A549 (cell line): ENCODE data around the gene KRT27. TPM values are rescaled to one million over a fixed set of nuclear protein-coding genes. Genes with fewer than 3 reads are reported as not detected.
A peak's percentile ranks its signal among the peaks of the same experiment; 100 is the strongest.

Source experiments
- ATAC-seq, 2 experiments: fragments of 200-7000 bp in 1 of 2; fragments of >200 bp in 1 of 2; cut with Nextera tagmentation in 1 of 2; cut with Tn5 transposase in 1 of 2; 3 replicates each; pipeline versions ENCODE4 v1.8.0 to v1.9.1; 2018 to 2020; ENCODE audit warnings: mild to moderate bottlenecking in 1 of 2, moderate library complexity in 1 of 2
- CTCF ChIA-PET: fragments of 300-600 bp; sonication (Branson Sonifier 250); formaldehyde crosslinking; extraction: SDS; loops from one replicate; lab custom pipeline; 2021; ENCODE audit warnings: antibody characterized with exemption, inconsistent platforms; lab: Yijun Ruan, JAX
- POLR2A ChIA-PET: fragments of 350-600 bp; formaldehyde crosslinking; extraction: SDS; loops from one replicate; lab custom pipeline; 2021; ENCODE audit warnings: antibody characterized with exemption, inconsistent platforms; lab: Yijun Ruan, JAX
- DNase-seq, 2 experiments: peaks; one replicate each; pipeline versions ENCODE4 v3.0.0 to v3.0.0-alpha.2; 2011 to 2016; ENCODE audit warnings: low read depth in 1 of 2, low spot score in 1 of 2
- FAIRE-seq: peaks from 2 replicates; lab custom pipeline; 2011; peaks lifted over from hg19 to GRCh38; lab: Jason Lieb, UNC
- H3K27ac ChIP-seq, 2 experiments: fragments of >200 bp; sonication (Bioruptor Twin); formaldehyde crosslinking; 3 replicates each; pipeline ENCODE4 v1.5.1; 2016 to 2017
- H3K4me1 ChIP-seq: fragments of >200 bp; sonication (Bioruptor Twin); formaldehyde crosslinking; 3 replicates; pipeline ENCODE4 v1.6.1; 2016
- H3K4me2 ChIP-seq: fragments of >200 bp; sonication (Bioruptor Twin); formaldehyde crosslinking; 3 replicates; pipeline ENCODE4 v1.6.1; 2016
- H3K4me3 ChIP-seq: fragments of >200 bp; sonication (Bioruptor Twin); formaldehyde crosslinking; 3 replicates; pipeline ENCODE4 v1.5.1; 2016
- H3K9me3 ChIP-seq: fragments of >200 bp; sonication (Bioruptor Twin); formaldehyde crosslinking; 3 replicates; pipeline ENCODE4 v1.6.1; 2016
- BHLHE40 ChIP-seq: IDR thresholded peaks from 2 replicates; pipeline ENCODE4 v1.6.1; 2012; ENCODE audit warnings: low read depth, low read length, inconsistent platforms
- CBX8 ChIP-seq: fragments of 200-600 bp; sonication (generic); IDR thresholded peaks from 2 replicates; pipeline ENCODE4 v1.6.1; 2016
- CEBPB ChIP-seq, 2 experiments: fragments of >200 bp in 1 of 2; sonication (Bioruptor Twin) in 1 of 2; formaldehyde crosslinking in 1 of 2; IDR thresholded peaks; 2 replicates each; pipeline ENCODE4 v1.6.1; 2012 to 2016
- CHD4 ChIP-seq: fragments of 200-600 bp; sonication (generic); IDR thresholded peaks from 2 replicates; pipeline ENCODE4 v1.6.1; 2016; ENCODE audit warnings: antibody characterized with exemption, mild to moderate bottlenecking, borderline replicate concordance
- EP300 ChIP-seq, 2 experiments: fragments of >200 bp; sonication (Bioruptor Twin); formaldehyde crosslinking; IDR thresholded peaks; 2 replicates in 1 of 2; 3 replicates in 1 of 2; pipeline ENCODE4 v1.6.1; 2016 to 2017
- FOXS1 ChIP-seq: fragments of 250-450 bp; sonication (Bioruptor Pico); IDR thresholded peaks from 2 replicates; pipeline ENCODE4 v1.5.0; 2020; ENCODE audit warnings: mild to moderate bottlenecking, moderate library complexity
- GATA3 ChIP-seq: IDR thresholded peaks from 2 replicates; pipeline ENCODE4 v1.6.1; 2012; ENCODE audit warnings: borderline replicate concordance
- HDAC2 ChIP-seq: fragments of 200-600 bp; sonication (generic); IDR thresholded peaks from 2 replicates; pipeline ENCODE4 v1.6.1; 2016
- HOXB13 ChIP-seq: fragments of 250-450 bp; sonication (Bioruptor Pico); IDR thresholded peaks from 2 replicates; pipeline ENCODE4 v1.5.0; 2020; ENCODE audit warnings: low read depth, mild to moderate bottlenecking, moderate library complexity
- HOXB5 ChIP-seq: fragments of 250-450 bp; sonication (Bioruptor Pico); IDR thresholded peaks from 2 replicates; pipeline ENCODE4 v1.5.0; 2020; ENCODE audit warnings: mild to moderate bottlenecking, moderate library complexity
- MAFK ChIP-seq: fragments of 450-650 bp; IDR thresholded peaks from 2 replicates; pipeline ENCODE4 v1.6.1; 2014; ENCODE audit not compliant: partially characterized antibody
- MAZ ChIP-seq: fragments of 150-350 bp; IDR thresholded peaks from 2 replicates; pipeline ENCODE4 v1.6.1; 2014; ENCODE audit warnings: antibody characterized with exemption, low read depth, low read length, borderline replicate concordance
- PHF8 ChIP-seq: fragments of 200-600 bp; sonication (generic); IDR thresholded peaks from 2 replicates; pipeline ENCODE4 v1.6.1; 2016; ENCODE audit warnings: low read depth, mild to moderate bottlenecking, antibody characterized with exemption, moderate library complexity, borderline replicate concordance
- RAD21 ChIP-seq, 2 experiments: fragments of >200 bp in 1 of 2; sonication (Bioruptor Twin) in 1 of 2; formaldehyde crosslinking in 1 of 2; IDR thresholded peaks in 1 of 2; conservative IDR thresholded peaks in 1 of 2; 2 replicates in 1 of 2; 3 replicates in 1 of 2; pipeline ENCODE4 v1.6.1; 2012 to 2018; ENCODE audit warnings: inconsistent platforms in 1 of 2
- RCOR1 ChIP-seq: fragments of 150-350 bp; IDR thresholded peaks from 2 replicates; pipeline ENCODE4 v1.6.1; 2014; ENCODE audit warnings: antibody characterized with exemption, low read length, low read depth
- RNF2 ChIP-seq: fragments of 200-600 bp; sonication (generic); IDR thresholded peaks from 2 replicates; pipeline ENCODE4 v1.6.1; 2016; ENCODE audit warnings: low read depth, mild to moderate bottlenecking, antibody characterized with exemption, moderate library complexity, borderline replicate concordance
- ZC3H11A ChIP-seq: fragments of 450-650 bp; IDR thresholded peaks from 2 replicates; pipeline ENCODE4 v1.6.1; 2014; ENCODE audit warnings: antibody characterized with exemption, mild to moderate bottlenecking
- ZNF302 ChIP-seq: fragments of 250-450 bp; sonication (Bioruptor Pico); IDR thresholded peaks from 2 replicates; pipeline ENCODE4 v1.9.0; 2021; ENCODE audit warnings: inconsistent platforms, mild to moderate bottlenecking, moderate library complexity
- WGBS: methylation state at CpG from one replicate; pipeline ENCODE4 v1.1.6; 2017; ENCODE audit errors: missing lambda C conversion rate; 5-methylcytosine and 5-hydroxymethylcytosine counted together
- polyA plus RNA-seq, 4 experiments: library from polyadenylated mRNA; depleted of rRNA in 3 of 4; stranded (reverse); fragments of >200 nt; fragmentation: RNase III in 1 of 4; extraction: RNeasy Plus Mini Kit Qiagen cat#74134 plus additional on column Dnase treatment in 1 of 4; gene quantifications; 2 replicates in 3 of 4; 3 replicates in 1 of 4; pipeline ENCODE4 v1.2.3, GENCODE V29; 2011 to 2017
- TF ChIP-seq, protein P1 (sequence below): IDR thresholded peaks from 2 replicates; pipeline ENCODE4 v1.6.1; 2012
- TF ChIP-seq, protein P2 (sequence below): IDR thresholded peaks from 2 replicates; pipeline ENCODE4 v1.6.1; 2012; ENCODE audit warnings: low read depth, borderline replicate concordance
- TF ChIP-seq, protein P3 (sequence below): fragments of 200-600 bp; sonication (generic); IDR thresholded peaks from 2 replicates; pipeline ENCODE4 v1.6.1; 2016; ENCODE audit warnings: antibody characterized with exemption, mild to moderate bottlenecking, moderate library complexity
- TF ChIP-seq, protein P4 (sequence below): fragments of 450-650 bp; IDR thresholded peaks from 2 replicates; pipeline ENCODE4 v1.6.1; 2014; ENCODE audit warnings: antibody characterized with exemption
- TF ChIP-seq, protein P5 (sequence below): fragments of 150-350 bp; IDR thresholded peaks from 2 replicates; pipeline ENCODE4 v1.6.1; 2014; ENCODE audit warnings: low read depth, mild to moderate bottlenecking, low read length

KRT27 gene
- polyA plus RNA-seq, 2 of the 4 experiments (the other 2 are of a cell fraction) = not detected

DNA sequence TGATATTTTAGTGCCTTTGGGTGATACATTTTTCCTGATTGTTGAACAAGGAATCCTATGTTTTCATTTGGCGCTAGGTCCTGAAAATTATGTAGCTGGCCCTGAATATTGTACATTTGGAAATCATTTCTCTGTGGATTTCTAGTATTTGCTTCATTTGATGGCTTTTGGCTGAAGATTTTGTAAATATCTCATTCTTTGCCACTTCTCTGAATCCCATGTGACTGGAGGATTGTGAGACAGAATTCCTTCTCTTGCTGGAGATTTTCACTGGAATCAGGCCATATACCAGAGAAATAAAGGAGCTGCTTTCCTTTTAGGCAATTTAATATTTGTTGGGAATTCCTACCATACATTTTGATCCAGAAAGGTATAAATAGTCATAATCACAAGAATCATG, 8.8 kb upstream of the KRT27 start:
- DNase-seq = no peak
- ChIA-PET POLR2A (no interaction called here), CTCF (interaction anchor here (0.7 to 11.5 kb wide), 29 partner anchors 10 to 857 kb away, joined by 3 to 304 read pairs (median 4); partner anchors contain the start of genes KRT27 and SMARCE1)
- H3K4me2 ChIP-seq = no peak overlapping the region
- no peak overlapping the region for H3K4me3 ChIP-seq
- H3K9me3 ChIP-seq = no peaks in the 10 kb centered on the region
- 94% methylated on average over 1 of the region's 1 CpG for WGBS
- no peak for FAIRE-seq
- TF ChIP-seq HOXB13 = no peak
- no peaks in the 10 kb centered on the region for H3K4me1 ChIP-seq
- ATAC-seq = no peak
- H3K27ac ChIP-seq = no peak overlapping the region

DNA sequence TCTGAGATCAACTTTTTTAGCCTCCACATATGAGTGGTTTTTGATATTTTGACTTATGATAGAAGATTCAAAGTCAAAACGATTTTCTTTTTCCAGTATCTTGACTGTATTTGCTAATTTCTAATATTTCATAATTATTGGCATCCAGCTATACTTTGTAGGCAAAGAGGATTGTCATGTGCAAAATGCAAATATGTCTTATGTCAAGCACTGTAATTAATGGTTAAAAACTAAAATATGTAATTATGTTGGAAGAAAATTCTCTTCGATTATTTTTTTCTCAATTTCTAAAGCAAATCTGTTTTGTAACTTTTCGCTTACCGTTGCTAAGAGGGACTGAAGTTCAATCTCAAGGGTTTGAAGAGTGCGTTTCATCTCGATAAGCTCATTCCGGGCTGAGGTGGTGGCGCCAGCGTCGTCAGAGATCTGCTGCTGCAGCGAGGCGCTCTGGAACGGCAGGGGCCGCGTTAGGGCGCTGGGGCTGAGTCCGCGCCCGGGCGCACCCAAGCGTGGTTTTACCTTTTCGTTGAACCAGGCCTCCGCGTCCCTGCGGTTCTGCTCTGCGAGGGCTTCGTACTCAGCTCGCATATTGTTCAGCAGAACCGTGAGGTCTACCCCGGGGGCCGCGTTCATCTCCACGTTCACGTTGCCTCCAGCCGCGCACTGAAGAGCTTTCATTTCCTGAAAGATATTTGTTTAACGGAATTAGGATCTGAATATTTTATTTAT, 3.0 kb downstream of the KRT27 start:
- 0 out of 3 replicates have a peak, but pooled peaks cover 5% of the 10 kb centered on the region for H3K4me1 ChIP-seq
- DNase-seq (peak; percentile 45 to 53), ATAC-seq (peak; percentile 93 to 94), FAIRE-seq (peak; percentile 90)
- ChIA-PET CTCF (interaction anchor here (0.9 to 4.2 kb wide), 10 partner anchors 10 to 883 kb away, joined by 3 to 20 read pairs (median 6); no protein-coding TSS in a partner anchor), POLR2A (interaction anchor here (1.5 kb wide), 1 partner anchor 909 kb away, joined by 4 read pairs; the partner anchor contains the start of gene EIF1)
- peak overlapping the region; percentile 39 for H3K4me3 ChIP-seq
- TF ChIP-seq, protein P1, sequence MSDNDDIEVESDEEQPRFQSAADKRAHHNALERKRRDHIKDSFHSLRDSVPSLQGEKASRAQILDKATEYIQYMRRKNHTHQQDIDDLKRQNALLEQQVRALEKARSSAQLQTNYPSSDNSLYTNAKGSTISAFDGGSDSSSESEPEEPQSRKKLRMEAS = peak; percentile 54
- TF ChIP-seq RNF2 = peak; percentile 94; the same call in 1 of the 2 replicates
- peak; percentile 60 for TF ChIP-seq CBX8
- TF ChIP-seq CEBPB (IDR thresholded peaks at IDR 0.05) = no peak
- TF ChIP-seq, protein P2, sequence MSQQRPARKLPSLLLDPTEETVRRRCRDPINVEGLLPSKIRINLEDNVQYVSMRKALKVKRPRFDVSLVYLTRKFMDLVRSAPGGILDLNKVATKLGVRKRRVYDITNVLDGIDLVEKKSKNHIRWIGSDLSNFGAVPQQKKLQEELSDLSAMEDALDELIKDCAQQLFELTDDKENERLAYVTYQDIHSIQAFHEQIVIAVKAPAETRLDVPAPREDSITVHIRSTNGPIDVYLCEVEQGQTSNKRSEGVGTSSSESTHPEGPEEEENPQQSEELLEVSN = peak; percentile 41; the same call in 1 of the 2 replicates
- TF ChIP-seq FOXS1 = no peak
- TF ChIP-seq RAD21 (conservative IDR thresholded peaks at IDR 0.05 in 1 of 2, IDR thresholded peaks at IDR 0.05 in 1 of 2) = no peak
- peak overlapping the region; percentile 69 for H3K4me2 ChIP-seq
- H3K9me3 ChIP-seq = no peaks in the 10 kb centered on the region
- 8% methylated on average over 37 of the region's 37 CpGs for WGBS
- H3K27ac ChIP-seq = peak overlapping the region in 1 of 2 experiments; percentile 62; a peak in 3 of 6 replicates

DNA sequence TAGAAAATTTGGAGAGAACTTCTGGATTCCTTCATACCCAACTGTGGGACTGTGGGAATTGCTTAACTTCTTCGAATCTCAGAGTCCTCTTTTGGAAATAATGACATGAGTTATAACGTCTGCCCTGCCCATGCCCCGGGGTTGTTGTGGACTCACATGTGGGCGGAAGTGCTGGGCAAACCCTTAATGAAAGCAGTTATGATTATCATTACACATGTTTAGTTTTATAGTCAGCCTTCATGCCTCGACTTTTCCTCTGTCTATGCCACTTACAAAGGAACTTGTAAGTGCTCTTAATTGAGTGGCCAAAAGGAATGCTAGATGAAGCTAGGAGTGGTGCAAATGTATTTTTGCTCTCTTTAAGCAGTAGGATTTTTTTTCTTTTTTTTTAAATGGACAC, 3.9 kb downstream of the KRT27 start:
- H3K4me3 ChIP-seq = no peak overlapping the region
- ChIA-PET POLR2A (no interaction called here), CTCF (interaction anchor here (1.7 to 4.2 kb wide), 3 partner anchors 9 to 884 kb away, joined by 8 to 13 read pairs (median 12); no protein-coding TSS in a partner anchor)
- no peak for ATAC-seq
- 52% methylated on average over 5 of the region's 5 CpGs for WGBS
- H3K9me3 ChIP-seq = no peaks in the 10 kb centered on the region
- H3K4me1 ChIP-seq = 0 out of 3 replicates have a peak, but pooled peaks cover 5% of the 10 kb centered on the region
- TF ChIP-seq ZC3H11A = no peak
- TF ChIP-seq MAZ = no peak
- TF ChIP-seq, protein P3, sequence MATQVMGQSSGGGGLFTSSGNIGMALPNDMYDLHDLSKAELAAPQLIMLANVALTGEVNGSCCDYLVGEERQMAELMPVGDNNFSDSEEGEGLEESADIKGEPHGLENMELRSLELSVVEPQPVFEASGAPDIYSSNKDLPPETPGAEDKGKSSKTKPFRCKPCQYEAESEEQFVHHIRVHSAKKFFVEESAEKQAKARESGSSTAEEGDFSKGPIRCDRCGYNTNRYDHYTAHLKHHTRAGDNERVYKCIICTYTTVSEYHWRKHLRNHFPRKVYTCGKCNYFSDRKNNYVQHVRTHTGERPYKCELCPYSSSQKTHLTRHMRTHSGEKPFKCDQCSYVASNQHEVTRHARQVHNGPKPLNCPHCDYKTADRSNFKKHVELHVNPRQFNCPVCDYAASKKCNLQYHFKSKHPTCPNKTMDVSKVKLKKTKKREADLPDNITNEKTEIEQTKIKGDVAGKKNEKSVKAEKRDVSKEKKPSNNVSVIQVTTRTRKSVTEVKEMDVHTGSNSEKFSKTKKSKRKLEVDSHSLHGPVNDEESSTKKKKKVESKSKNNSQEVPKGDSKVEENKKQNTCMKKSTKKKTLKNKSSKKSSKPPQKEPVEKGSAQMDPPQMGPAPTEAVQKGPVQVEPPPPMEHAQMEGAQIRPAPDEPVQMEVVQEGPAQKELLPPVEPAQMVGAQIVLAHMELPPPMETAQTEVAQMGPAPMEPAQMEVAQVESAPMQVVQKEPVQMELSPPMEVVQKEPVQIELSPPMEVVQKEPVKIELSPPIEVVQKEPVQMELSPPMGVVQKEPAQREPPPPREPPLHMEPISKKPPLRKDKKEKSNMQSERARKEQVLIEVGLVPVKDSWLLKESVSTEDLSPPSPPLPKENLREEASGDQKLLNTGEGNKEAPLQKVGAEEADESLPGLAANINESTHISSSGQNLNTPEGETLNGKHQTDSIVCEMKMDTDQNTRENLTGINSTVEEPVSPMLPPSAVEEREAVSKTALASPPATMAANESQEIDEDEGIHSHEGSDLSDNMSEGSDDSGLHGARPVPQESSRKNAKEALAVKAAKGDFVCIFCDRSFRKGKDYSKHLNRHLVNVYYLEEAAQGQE = no peak
- no peak for TF ChIP-seq CHD4
- peak; percentile 56 for FAIRE-seq
- H3K4me2 ChIP-seq = no peak overlapping the region
- no peak overlapping the region for H3K27ac ChIP-seq
- no peak for DNase-seq

DNA sequence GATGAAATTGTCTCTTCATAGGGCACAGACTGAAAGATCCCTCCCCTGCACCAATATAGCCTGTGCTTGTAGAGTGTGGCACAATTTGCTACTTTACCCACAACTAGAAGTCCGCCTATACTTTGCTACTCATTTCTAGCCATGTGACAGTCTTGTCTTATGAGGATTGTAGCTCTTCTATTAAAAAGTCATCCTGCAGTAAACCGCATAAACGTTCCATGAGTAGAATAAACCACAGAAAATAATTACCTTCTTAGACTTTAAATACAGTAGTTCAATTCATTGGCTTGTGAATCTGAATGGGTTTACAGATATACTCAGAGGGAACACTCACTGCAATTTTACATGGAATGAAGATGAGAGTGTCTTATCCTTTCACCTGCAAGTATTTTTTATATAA, 4.4 kb downstream of the KRT27 start:
- FAIRE-seq = peak; percentile 13
- no peak for ATAC-seq
- CTCF ChIA-PET = interaction anchor here (0.7 to 4.2 kb wide), 6 partner anchors 8 to 885 kb away, joined by 3 to 12 read pairs (median 4); no protein-coding TSS in a partner anchor
- H3K27ac ChIP-seq = no peak overlapping the region
- WGBS = 80% methylated on average over 3 of the region's 3 CpGs
- H3K4me2 ChIP-seq = no peak overlapping the region
- H3K4me1 ChIP-seq = 0 out of 3 replicates have a peak, but pooled peaks cover 5% of the 10 kb centered on the region
- no peaks in the 10 kb centered on the region for H3K9me3 ChIP-seq
- no peak for DNase-seq
- no peak overlapping the region for H3K4me3 ChIP-seq
- POLR2A ChIA-PET = no interaction called here
- TF ChIP-seq EP300 (IDR thresholded peaks at IDR 0.05) (no peak), HOXB13 (no peak), HDAC2 (no peak), ZNF302 (CRISPR knock-in tag) (no peak), PHF8 (no peak), MAFK (no peak), GATA3 (no peak), RNF2 (no peak), ZC3H11A (no peak), RCOR1 (no peak), HOXB5 (CRISPR knock-in tag) (no peak), BHLHE40 (no peak)
- TF ChIP-seq, protein P4, sequence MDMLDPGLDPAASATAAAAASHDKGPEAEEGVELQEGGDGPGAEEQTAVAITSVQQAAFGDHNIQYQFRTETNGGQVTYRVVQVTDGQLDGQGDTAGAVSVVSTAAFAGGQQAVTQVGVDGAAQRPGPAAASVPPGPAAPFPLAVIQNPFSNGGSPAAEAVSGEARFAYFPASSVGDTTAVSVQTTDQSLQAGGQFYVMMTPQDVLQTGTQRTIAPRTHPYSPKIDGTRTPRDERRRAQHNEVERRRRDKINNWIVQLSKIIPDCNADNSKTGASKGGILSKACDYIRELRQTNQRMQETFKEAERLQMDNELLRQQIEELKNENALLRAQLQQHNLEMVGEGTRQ = no peak
- TF ChIP-seq, protein P5, sequence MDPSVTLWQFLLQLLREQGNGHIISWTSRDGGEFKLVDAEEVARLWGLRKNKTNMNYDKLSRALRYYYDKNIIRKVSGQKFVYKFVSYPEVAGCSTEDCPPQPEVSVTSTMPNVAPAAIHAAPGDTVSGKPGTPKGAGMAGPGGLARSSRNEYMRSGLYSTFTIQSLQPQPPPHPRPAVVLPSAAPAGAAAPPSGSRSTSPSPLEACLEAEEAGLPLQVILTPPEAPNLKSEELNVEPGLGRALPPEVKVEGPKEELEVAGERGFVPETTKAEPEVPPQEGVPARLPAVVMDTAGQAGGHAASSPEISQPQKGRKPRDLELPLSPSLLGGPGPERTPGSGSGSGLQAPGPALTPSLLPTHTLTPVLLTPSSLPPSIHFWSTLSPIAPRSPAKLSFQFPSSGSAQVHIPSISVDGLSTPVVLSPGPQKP = no peak
